ENCODE results near the gene IL36G. TPM values are rescaled to one million over a fixed set of nuclear protein-coding genes. Genes with fewer than 3 reads are reported as not detected.

Gene IL36G
- total and polyA plus RNA-seq, 3 experiments from 2014 or later, result not detected

DNA sequence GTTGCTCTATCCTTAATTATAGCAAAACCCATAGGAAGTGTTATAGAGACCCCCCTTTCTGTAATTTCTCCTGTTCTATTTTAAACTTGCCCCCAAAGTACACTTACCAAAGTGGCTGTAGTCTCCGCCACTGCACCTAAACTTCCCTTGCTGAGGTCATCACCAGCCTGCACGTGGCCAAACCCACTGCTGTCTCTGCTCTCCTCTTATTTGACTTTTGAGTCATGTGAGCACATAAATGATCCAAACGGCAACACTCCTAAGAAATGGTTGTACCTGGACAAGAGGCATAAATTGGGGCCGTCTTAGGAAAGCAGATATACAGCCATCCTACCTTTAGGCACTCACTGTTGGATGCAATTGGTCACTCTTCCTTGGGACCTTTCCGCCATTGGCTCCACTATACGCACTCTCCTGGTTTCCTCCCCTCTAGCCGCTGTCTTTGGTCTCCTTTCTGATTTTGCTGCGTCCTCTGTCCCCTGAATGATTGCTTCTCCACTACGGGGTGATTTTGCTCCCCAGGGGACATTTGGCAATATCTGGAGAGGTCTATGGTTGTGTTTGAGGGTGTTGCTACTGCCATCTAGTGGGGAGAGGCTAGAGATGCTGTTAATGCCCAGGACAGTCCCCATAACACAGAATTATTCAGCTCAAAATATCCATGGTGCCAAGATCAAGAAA is 19.2 kb upstream of the IL36G start:
- H3K27ac Mint-ChIP-seq, result no peak overlapping the region
- peak in 3 of 5 donors; percentile 30 to 50 (median 46) for DNase-seq
- peaks cover 7% of the 10 kb centered on the region for H3K27me3 ChIP-seq (ENCODE audit: insufficient read depth, low read length, poor library complexity, severe bottlenecking)
- H3K4me3 Mint-ChIP-seq, result no peak overlapping the region
- no peaks in the 10 kb centered on the region for H3K36me3 ChIP-seq (ENCODE audit: insufficient read depth, low read length)
- peaks cover 0 to 11% of the 10 kb centered on the region in 2 donors for H3K27me3 Mint-ChIP-seq
- H3K36me3 Mint-ChIP-seq, result no peaks in the 10 kb centered on the region
- no peaks in the 10 kb centered on the region for H3K4me1 Mint-ChIP-seq
- ChIA-PET POLR2A (no interaction called here), CTCF (interaction anchor here (1.0 to 1.7 kb wide), 6 partner anchors 12 to 215 kb away, joined by 3 to 8 read pairs (median 4); partner anchors contain the start of gene IL36G)
- H3K9me3 Mint-ChIP-seq, result no peaks in the 10 kb centered on the region
- no peaks in the 10 kb centered on the region for H3K9me3 ChIP-seq (ENCODE audit: low read length)
- H3K27ac ChIP-seq (ENCODE audit: low read depth, low read length), result no peak overlapping the region
- no peak overlapping the region for H3K4me3 ChIP-seq (ENCODE audit: low read length)
- no peaks in the 10 kb centered on the region for H3K4me1 ChIP-seq (ENCODE audit: insufficient read depth, low read length)

GRCh38 chr2:112959109-112959812 is 18.5 kb upstream of the IL36G start:
- Mint-ChIP-seq H3K9me3 (no peaks in the 10 kb centered on the region), H3K36me3 (no peaks in the 10 kb centered on the region), H3K4me1 (no peaks in the 10 kb centered on the region), H3K27me3 (peaks cover 0 to 12% of the 10 kb centered on the region in 2 donors), H3K27ac (no peak overlapping the region), H3K4me3 (no peak overlapping the region)
- peaks cover 7% of the 10 kb centered on the region for H3K27me3 ChIP-seq (ENCODE audit: insufficient read depth, low read length, poor library complexity, severe bottlenecking)
- H3K36me3 ChIP-seq (ENCODE audit: insufficient read depth, low read length), result no peaks in the 10 kb centered on the region
- H3K9me3 ChIP-seq (ENCODE audit: low read length), result no peaks in the 10 kb centered on the region
- ChIA-PET CTCF (interaction anchor here (1.0 to 1.9 kb wide), 6 partner anchors 11 to 210 kb away, joined by 3 to 8 read pairs (median 6); partner anchors contain the start of gene IL36G), POLR2A (no interaction called here)
- H3K4me1 ChIP-seq (ENCODE audit: insufficient read depth, low read length), result no peaks in the 10 kb centered on the region
- H3K4me3 ChIP-seq (ENCODE audit: low read length), result no peak overlapping the region
- no peak for DNase-seq
- no peak overlapping the region for H3K27ac ChIP-seq (ENCODE audit: low read depth, low read length)

GRCh38 chr2:112960230-112960825 is 17.5 kb upstream of the IL36G start:
- Histone ChIP-seq H3K27ac (ENCODE audit: low read depth, low read length) (no peak overlapping the region), H3K4me1 (ENCODE audit: insufficient read depth, low read length) (no peaks in the 10 kb centered on the region), H3K36me3 (ENCODE audit: insufficient read depth, low read length) (no peaks in the 10 kb centered on the region), H3K9me3 (ENCODE audit: low read length) (no peaks in the 10 kb centered on the region), H3K4me3 (ENCODE audit: low read length) (no peak overlapping the region), H3K27me3 (ENCODE audit: insufficient read depth, low read length, poor library complexity, severe bottlenecking) (no peaks in the 10 kb centered on the region)
- Mint-ChIP-seq H3K4me1 (no peaks in the 10 kb centered on the region), H3K4me3 (no peak overlapping the region), H3K27ac (no peak overlapping the region), H3K9me3 (no peaks in the 10 kb centered on the region), H3K27me3 (peaks cover 0 to 5% of the 10 kb centered on the region in 2 donors), H3K36me3 (no peaks in the 10 kb centered on the region)
- CTCF ChIA-PET, result interaction anchor here (1.0 to 1.9 kb wide), 3 partner anchors 10 to 211 kb away, joined by 3 to 8 read pairs (median 6); partner anchors contain the start of gene IL36G
- POLR2A ChIA-PET, result no interaction called here
- DNase-seq, result no peak

DNA sequence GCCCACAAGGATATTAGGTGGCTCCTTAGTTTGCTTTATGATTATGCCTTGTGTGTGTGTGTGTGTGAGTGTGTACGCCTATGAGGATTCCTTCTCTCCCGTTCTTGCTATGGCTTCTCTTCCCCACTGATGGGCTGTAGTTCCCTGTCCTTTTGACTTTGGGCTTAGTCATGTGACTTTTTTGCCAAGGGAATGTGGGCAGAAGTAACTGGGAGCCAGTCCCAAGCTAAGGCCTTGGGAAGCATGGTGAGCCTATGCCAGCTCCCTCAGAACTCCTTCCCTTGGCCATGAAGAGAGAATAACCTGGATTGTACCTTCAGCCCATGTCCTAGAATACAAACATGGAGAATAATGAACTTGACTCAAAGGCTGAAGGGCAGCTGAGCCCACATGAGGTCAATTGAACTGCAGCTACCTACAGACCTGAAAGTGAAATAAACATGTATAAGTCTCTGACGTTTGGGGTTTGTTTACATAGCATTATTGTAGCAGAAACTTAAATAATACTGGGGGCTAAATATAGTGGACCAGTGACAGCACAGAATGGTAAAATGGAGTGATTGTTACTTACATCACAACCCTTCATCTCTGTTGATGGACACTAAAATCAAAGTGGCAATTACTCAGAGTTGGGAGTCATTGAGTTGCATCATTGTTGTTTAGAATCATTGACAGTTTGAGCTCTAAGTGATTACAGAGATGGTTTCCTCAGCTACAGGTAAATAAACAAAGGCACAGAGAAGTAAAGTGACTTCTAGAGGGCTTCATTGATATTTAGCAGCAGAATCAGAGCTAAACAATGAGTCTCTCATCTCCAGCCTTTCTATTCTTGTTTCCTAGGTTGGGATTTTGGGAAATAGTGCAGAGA is 15.3 kb upstream of the IL36G start:
- Histone ChIP-seq H3K27ac (ENCODE audit: low read depth, low read length) (no peak overlapping the region), H3K4me1 (ENCODE audit: insufficient read depth, low read length) (no peaks in the 10 kb centered on the region), H3K9me3 (ENCODE audit: low read length) (no peaks in the 10 kb centered on the region), H3K27me3 (ENCODE audit: insufficient read depth, low read length, poor library complexity, severe bottlenecking) (no peaks in the 10 kb centered on the region), H3K36me3 (ENCODE audit: insufficient read depth, low read length) (no peaks in the 10 kb centered on the region), H3K4me3 (ENCODE audit: low read length) (no peak overlapping the region)
- Mint-ChIP-seq H3K36me3 (no peaks in the 10 kb centered on the region), H3K4me3 (no peak overlapping the region), H3K4me1 (no peaks in the 10 kb centered on the region), H3K9me3 (no peaks in the 10 kb centered on the region), H3K27ac (peak overlapping the region in 2 of 8 donors; percentile 33 to 39), H3K27me3 (peaks cover 0 to 5% of the 10 kb centered on the region in 2 donors)
- DNase-seq, result no peak
- ChIA-PET CTCF (interaction anchor here (0.6 to 1.7 kb wide), 3 partner anchors 21 to 213 kb away, joined by 3 to 4 read pairs (median 3); no protein-coding TSS in a partner anchor), POLR2A (no interaction called here)

GRCh38 chr2:112967023-112967422 is 10.8 kb upstream of the IL36G start:
- CTCF ChIA-PET, result interaction anchor here (0.9 kb wide), 1 partner anchor 11 kb away, joined by 4 read pairs; the partner anchor contains the start of gene IL36G
- POLR2A ChIA-PET, result no interaction called here

DNA sequence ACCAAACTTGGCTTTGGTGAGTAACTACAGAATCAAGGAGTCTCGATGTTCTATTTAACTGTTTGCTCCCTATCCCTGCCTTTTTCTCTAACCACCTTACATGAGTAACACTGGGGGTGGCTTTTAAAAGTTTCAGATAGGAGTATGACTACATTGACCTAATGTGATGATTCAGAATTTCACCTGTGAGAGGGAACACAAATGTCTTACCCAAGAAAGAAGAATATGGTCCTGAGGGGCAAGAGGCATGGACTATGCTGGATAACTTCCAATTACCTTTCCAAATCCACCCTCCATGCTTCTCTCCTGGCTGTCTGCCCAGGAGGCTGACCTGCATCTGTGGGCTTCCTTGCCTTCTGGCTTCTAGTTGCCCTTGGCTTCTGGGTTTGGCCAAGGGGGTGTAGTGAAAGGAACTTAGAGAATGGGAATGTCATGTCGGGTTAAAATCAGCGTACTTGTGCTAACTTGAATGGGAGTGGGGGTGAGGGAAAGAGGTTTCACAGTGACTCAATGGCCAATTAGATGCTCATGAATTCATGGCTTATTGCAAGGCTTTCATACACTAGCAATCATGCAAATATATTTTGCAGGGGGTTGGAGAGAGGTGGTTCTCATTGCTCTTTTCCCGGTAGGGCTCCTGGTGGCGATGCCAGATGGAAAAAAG is 5.3 kb upstream of the IL36G start:
- H3K4me1 Mint-ChIP-seq, result peaks cover 0 to 6% (median 5%) of the 10 kb centered on the region in 3 donors
- Histone ChIP-seq H3K27ac (ENCODE audit: low read depth, low read length) (no peak overlapping the region), H3K4me3 (ENCODE audit: low read length) (no peak overlapping the region), H3K9me3 (ENCODE audit: low read length) (no peaks in the 10 kb centered on the region), H3K36me3 (ENCODE audit: insufficient read depth, low read length) (no peaks in the 10 kb centered on the region), H3K27me3 (ENCODE audit: insufficient read depth, low read length, poor library complexity, severe bottlenecking) (no peaks in the 10 kb centered on the region), H3K4me1 (ENCODE audit: insufficient read depth, low read length) (peaks cover 2% of the 10 kb centered on the region)
- peaks cover 0 to 5% (median 0%) of the 10 kb centered on the region in 5 donors for H3K9me3 Mint-ChIP-seq
- no peaks in the 10 kb centered on the region for H3K36me3 Mint-ChIP-seq
- ChIA-PET CTCF (no interaction called here), POLR2A (no interaction called here)
- H3K27ac Mint-ChIP-seq, result no peak overlapping the region
- peaks cover 3 to 25% of the 10 kb centered on the region in 2 donors for H3K27me3 Mint-ChIP-seq
- DNase-seq, result no peak
- no peak overlapping the region for H3K4me3 Mint-ChIP-seq

More at GRCh38 chr2:112967023-112967422, 10.8 kb upstream of the IL36G start:
- Mint-ChIP-seq H3K27me3 (peaks cover 0 to 7% of the 10 kb centered on the region in 2 donors), H3K9me3 (peaks cover 0 to 2% (median 0%) of the 10 kb centered on the region in 5 donors), H3K4me3 (no peak overlapping the region), H3K36me3 (no peaks in the 10 kb centered on the region), H3K4me1 (peaks cover 0 to 6% (median 5%) of the 10 kb centered on the region in 3 donors), H3K27ac (no peak overlapping the region)
- no peak for DNase-seq
- no peak overlapping the region for H3K4me3 ChIP-seq (ENCODE audit: low read length)
- no peak overlapping the region for H3K27ac ChIP-seq (ENCODE audit: low read depth, low read length)
- H3K27me3 ChIP-seq (ENCODE audit: insufficient read depth, low read length, poor library complexity, severe bottlenecking), result no peaks in the 10 kb centered on the region
- no peaks in the 10 kb centered on the region for H3K4me1 ChIP-seq (ENCODE audit: insufficient read depth, low read length)
- H3K36me3 ChIP-seq (ENCODE audit: insufficient read depth, low read length), result no peaks in the 10 kb centered on the region
- H3K9me3 ChIP-seq (ENCODE audit: low read length), result no peaks in the 10 kb centered on the region

- Mint-ChIP-seq H3K9me3 (peaks cover 0 to 5% (median 0%) of the 10 kb centered on the region in 5 donors), H3K4me3 (no peak overlapping the region), H3K4me1 (peaks cover 0 to 6% (median 5%) of the 10 kb centered on the region in 3 donors), H3K27me3 (peaks cover 3 to 25% of the 10 kb centered on the region in 2 donors), H3K27ac (no peak overlapping the region), H3K36me3 (no peaks in the 10 kb centered on the region)
- DNase-seq, result no peak
- peaks cover 6% of the 10 kb centered on the region for H3K4me1 ChIP-seq (ENCODE audit: insufficient read depth, low read length)
- H3K4me3 ChIP-seq (ENCODE audit: low read length), result no peak overlapping the region
- ChIA-PET CTCF (no interaction called here), POLR2A (no interaction called here)
- H3K9me3 ChIP-seq (ENCODE audit: low read length), result no peaks in the 10 kb centered on the region
- H3K27ac ChIP-seq (ENCODE audit: low read depth, low read length), result no peak overlapping the region
- no peaks in the 10 kb centered on the region for H3K27me3 ChIP-seq (ENCODE audit: insufficient read depth, low read length, poor library complexity, severe bottlenecking)
- H3K36me3 ChIP-seq (ENCODE audit: insufficient read depth, low read length), result no peaks in the 10 kb centered on the region
These were observed 4.7 kb upstream of the IL36G start for GRCh38 chr2:112973156-112973555.

Measured in CD8-positive, alpha-beta memory T cell (primary cell).